GM19351 (cell line): ENCODE measurements around the gene IGF2BP2.
"Not testable (repeated sequence)": the region's sequence is repeated elsewhere in the genome, so short reads cannot be mapped to it uniquely, and the experiment has no call there.

Source experiments
- ATAC-seq: cut with Tn5 transposase; IDR thresholded peaks from one replicate; pipeline ENCODE4 v1.9.1; 2021; ENCODE audit warnings: mild to moderate bottlenecking, moderate library complexity; ENCODE audit not compliant: unreplicated experiment

IGF2BP2 gene

GRCh38 chr3:185716436-185717108 is 108.3 kb downstream of the IGF2BP2 start:
- ATAC-seq, result no peak

GRCh38 chr3:185715091-185715490 is 109.8 kb downstream of the IGF2BP2 start:
- no peak for ATAC-seq

GRCh38 chr3:185714085-185714484 is 110.8 kb downstream of the IGF2BP2 start:
- ATAC-seq, result no peak

- no peak for ATAC-seq
Measured at GRCh38 chr3:185713015-185713414, 111.8 kb downstream of the IGF2BP2 start.

- no peak for ATAC-seq
Measured at GRCh38 chr3:185712337-185712736, 112.5 kb downstream of the IGF2BP2 start.

- ATAC-seq, result no peak
Measured at GRCh38 chr3:185711255-185711870, 113.5 kb downstream of the IGF2BP2 start.

- no peak for ATAC-seq
Measured at GRCh38 chr3:185709251-185709955, 115.4 kb downstream of the IGF2BP2 start.

- ATAC-seq, result no peak
Measured at GRCh38 chr3:185708392-185708791, 116.5 kb downstream of the IGF2BP2 start.

- no peak for ATAC-seq
Measured at GRCh38 chr3:185705498-185705897, 119.3 kb downstream of the IGF2BP2 start.

GRCh38 chr3:185702262-185703225 is 122.3 kb downstream of the IGF2BP2 start:
- no peak for ATAC-seq

- ATAC-seq, result no peak
Measured at GRCh38 chr3:185701611-185702261, 123.1 kb downstream of the IGF2BP2 start.

GRCh38 chr3:185699927-185700326 is 124.9 kb downstream of the IGF2BP2 start:
- no peak for ATAC-seq

GRCh38 chr3:185697228-185697627 is 127.6 kb downstream of the IGF2BP2 start:
- ATAC-seq, result not testable (repeated sequence)

- no peak for ATAC-seq
Measured at GRCh38 chr3:185696039-185696438, 128.8 kb downstream of the IGF2BP2 start.

- no peak for ATAC-seq
Measured at GRCh38 chr3:185693985-185694653, 130.7 kb downstream of the IGF2BP2 start.

GRCh38 chr3:185691622-185692021 is 133.2 kb downstream of the IGF2BP2 start:
- ATAC-seq, result no peak

- no peak for ATAC-seq
Measured at GRCh38 chr3:185687271-185687878, 137.5 kb downstream of the IGF2BP2 start.

GRCh38 chr3:185685231-185686035 is 139.4 kb downstream of the IGF2BP2 start:
- ATAC-seq, result no peak

GRCh38 chr3:185680231-185680630 is 144.6 kb downstream of the IGF2BP2 start:
- ATAC-seq, result no peak
